CD4-positive, alpha-beta T cell treated with Interleukin-21 for 1 hour (primary cell): ENCODE measurements around the gene POU3F3.

Experiments used
- DNase-seq: peaks from one replicate; pipeline ENCODE4 v3.0.0-alpha.2; 2020

POU3F3 gene

GRCh38 chr2:104862058-104862941, 8.4 kb downstream of the POU3F3 start:
- no peak for DNase-seq

GRCh38 chr2:104863146-104863467, 9.2 kb downstream of the POU3F3 start:
- no peak for DNase-seq

- no peak for DNase-seq
Observed at GRCh38 chr2:104863468-104864279, 9.8 kb downstream of the POU3F3 start.

GRCh38 chr2:104864280-104865095, 10.6 kb downstream of the POU3F3 start:
- DNase-seq: no peak

- no peak for DNase-seq
Observed at GRCh38 chr2:104865096-104865470, 11.2 kb downstream of the POU3F3 start.

- DNase-seq: no peak
Observed at GRCh38 chr2:104866122-104866864, 12.4 kb downstream of the POU3F3 start.

GRCh38 chr2:104866883-104867812, 13.2 kb downstream of the POU3F3 start:
- DNase-seq: no peak

- no peak for DNase-seq
Observed at GRCh38 chr2:104867813-104868504, 14.0 kb downstream of the POU3F3 start.

GRCh38 chr2:104868505-104868866, 14.6 kb downstream of the POU3F3 start:
- DNase-seq: no peak

- DNase-seq: no peak
Observed at GRCh38 chr2:104870100-104870975, 16.4 kb downstream of the POU3F3 start.

GRCh38 chr2:104871649-104871971, 17.7 kb downstream of the POU3F3 start:
- no peak for DNase-seq

GRCh38 chr2:104871972-104872865, 18.3 kb downstream of the POU3F3 start:
- no peak for DNase-seq

- peak; percentile 21 for DNase-seq
Observed at GRCh38 chr2:104872866-104873688, 19.2 kb downstream of the POU3F3 start.

GRCh38 chr2:104873689-104874054, 19.8 kb downstream of the POU3F3 start:
- DNase-seq: no peak

GRCh38 chr2:104874230-104874629, 20.3 kb downstream of the POU3F3 start:
- DNase-seq: no peak

- DNase-seq: no peak
Observed at GRCh38 chr2:104875262-104875661, 21.3 kb downstream of the POU3F3 start.

GRCh38 chr2:104876606-104877570, 23.0 kb downstream of the POU3F3 start:
- no peak for DNase-seq
